GM18507 (cell line): ENCODE data around the gene TSHZ3.

Experiments
- DNase-seq: peaks from one replicate; pipeline ENCODE4 v3.0.0; 2011; ENCODE audit warnings: low read depth; ENCODE audit not compliant: insufficient read length; ENCODE audit errors: extremely low spot score
- FAIRE-seq: peaks from 2 replicates; lab custom pipeline; 2011; peaks lifted over from hg19 to GRCh38; lab: Jason Lieb, UNC

The TSHZ3 gene

GRCh38 chr19:31340042-31341025 is 8.9 kb downstream of the TSHZ3 start:
- DNase-seq (no peak), FAIRE-seq (no peak)

DNA sequence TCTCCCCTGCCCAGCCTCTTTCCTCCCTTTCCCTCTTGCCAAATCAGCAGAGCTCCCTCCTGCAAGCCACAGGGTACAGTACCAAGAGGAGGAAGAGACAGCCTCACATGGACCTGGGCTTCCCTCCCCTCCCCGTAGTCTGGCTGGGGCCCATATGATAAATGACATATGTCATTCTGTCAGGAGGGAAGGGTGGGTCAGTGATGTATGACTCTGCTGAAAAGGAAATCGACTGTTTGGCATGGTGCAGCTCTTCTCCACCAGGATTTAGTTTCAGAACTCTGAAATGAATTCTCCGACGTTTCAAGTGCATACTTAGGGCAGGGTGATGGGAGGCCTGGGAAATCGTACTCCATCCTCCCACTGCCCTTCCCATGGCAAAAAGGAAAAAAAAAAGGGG is 9.8 kb downstream of the TSHZ3 start:
- DNase-seq: no peak
- no peak for FAIRE-seq

GRCh38 chr19:31338069-31338776 is 11.0 kb downstream of the TSHZ3 start:
- no peak for DNase-seq
- FAIRE-seq: no peak

DNA sequence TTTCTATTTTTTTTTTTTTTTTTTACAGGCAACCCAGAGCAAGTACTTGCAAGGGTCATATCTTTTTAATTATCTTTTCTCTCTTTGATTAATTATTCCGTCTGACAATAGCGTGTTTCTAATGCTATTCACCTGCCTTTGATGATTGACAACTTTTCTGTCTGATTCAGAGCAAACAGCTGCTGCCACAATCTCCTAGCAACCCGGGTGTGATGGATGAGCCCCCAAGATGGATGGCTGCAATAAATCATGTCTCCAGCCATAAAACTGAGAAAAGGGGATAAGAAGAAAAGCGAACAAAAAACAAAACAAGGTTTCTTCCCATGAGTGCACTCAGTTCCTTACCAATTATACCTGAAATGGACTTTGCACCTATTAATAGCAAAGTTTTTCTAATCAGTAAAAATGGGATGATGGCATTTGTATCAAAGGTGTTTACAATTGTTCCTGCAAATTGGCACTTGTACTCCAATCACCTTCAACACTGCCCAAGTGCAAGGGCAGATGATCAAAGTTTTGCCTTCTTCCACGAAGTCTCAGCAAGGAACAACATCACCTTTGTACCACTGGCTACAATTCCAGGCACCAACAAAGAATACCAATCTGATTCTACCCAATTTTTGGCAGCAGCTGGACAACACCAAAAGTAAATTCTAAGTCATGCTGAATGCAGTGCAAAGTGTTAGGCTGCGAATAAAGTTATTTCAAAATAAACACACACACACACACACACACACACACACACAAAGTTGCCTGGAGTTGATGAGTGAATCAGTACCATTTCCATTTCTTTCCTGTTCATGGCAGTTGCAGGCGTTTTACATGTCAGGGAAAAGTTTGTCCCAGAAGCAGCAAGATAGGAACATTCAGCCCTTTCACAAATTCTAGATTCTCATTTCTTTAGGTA is 12.0 kb downstream of the TSHZ3 start:
- no peak for FAIRE-seq
- no peak for DNase-seq

- no peak for FAIRE-seq
- DNase-seq: no peak
Measured at GRCh38 chr19:31335716-31336115, 13.5 kb downstream of the TSHZ3 start.

DNA sequence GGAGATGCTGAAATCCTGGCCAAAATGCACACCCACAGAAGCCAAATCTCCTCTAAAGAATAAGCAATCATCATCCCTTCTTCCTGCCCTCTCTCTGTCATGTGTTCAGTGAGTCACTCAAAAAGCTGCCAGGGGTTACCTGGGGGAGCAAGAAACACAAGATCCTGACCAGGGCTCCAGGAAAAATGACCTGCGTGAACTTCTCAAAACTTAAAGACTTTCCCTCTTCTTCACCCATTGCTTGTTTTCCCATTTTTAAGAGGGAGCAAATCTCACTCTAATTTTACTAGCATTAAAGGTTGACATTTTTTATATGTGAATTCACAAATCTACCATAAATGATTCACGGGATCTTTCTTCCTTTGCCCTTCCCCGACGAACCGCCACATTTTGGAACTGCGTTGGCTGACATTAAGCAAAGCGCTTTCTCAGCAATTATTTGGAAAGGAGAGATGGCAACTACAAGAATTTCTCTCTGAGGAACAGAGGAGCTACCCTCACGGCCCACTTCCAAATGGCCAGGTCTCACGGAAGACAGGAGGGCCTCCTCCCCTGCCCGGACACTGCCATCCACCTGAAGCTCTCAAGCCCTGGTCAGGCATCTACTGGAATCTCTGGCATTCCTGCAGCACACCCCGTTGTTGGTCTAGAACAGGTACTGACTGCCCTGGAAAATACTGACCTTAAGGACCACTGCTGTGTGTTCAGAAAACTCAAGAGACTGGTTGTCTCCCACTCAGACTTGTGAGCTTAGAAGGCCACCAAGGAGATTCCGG is 14.2 kb downstream of the TSHZ3 start:
- DNase-seq (no peak), FAIRE-seq (no peak)

DNA sequence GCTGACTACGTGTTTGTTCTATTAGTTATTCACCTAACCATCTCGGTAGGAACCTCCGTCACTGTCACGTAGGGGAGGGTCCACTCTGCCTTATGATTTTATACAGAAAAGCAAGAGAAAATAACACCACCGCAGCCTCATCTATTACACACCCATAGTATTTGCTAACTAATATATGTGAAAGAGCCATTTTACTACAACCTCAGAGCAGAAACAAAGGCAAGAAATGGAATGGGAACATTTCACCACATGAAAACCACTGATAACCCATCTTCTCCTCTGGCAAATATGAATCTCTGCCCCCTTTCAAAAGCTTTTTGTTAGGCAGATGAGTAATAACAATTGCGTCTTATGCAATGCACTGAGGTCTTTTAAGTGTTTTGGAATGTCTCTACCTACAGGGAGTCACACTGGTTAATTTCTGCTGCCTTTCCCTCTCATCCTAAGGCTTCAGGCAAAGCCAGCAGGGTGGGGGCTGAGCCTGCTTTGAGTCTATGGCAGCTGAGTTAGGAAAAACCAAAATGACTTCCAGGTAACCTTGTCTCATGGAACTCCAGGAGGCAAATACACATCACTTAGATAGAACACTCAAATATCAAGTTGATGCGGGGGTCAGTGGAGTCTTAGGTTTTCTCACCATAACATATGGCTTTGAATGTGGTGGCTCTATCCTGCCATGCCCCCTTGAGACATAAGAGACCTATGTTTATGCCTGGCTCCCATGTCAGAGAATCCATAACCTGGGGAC is 15.0 kb downstream of the TSHZ3 start:
- FAIRE-seq: no peak

DNA sequence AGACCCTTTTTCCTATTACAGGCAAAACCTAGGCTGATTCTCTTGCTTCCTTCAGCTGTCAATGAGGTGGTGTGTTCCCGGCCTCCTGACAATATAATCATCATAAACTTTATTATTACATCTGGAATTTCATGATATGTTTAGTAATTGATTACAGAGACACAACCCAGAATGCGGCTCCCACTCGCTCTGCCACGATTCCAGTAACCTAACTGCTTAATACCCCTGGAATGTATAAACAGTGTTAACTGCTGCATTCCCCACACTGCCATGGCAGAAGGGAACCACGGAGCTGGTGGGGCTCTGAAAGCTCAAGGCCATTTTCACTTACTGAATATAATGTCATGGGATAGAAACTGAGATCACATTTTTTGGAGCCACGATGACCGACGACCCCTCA is 17.1 kb downstream of the TSHZ3 start:
- no peak for FAIRE-seq
- DNase-seq: no peak

More for the DNA sequence above, 15.0 kb downstream of the TSHZ3 start:
- DNase-seq: no peak

DNA sequence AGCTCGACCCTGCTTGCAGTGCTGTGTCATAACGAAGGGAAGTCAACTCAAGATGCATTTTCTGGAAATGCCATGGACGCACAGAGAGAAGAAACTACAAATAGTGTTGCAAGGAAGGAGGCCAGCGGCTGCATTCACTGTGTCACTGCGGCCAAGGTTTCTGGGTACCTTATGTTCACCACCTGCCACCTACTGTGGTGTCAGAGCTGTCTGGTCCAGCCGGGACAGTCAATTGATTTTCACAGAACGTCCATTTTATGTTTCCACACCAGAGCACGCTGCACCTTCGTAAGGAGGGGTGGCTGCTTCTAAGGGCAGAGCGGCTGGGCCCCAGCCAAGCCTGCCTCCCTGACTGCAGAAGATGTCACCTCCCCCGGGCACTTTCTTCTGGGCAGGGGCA is 17.7 kb downstream of the TSHZ3 start:
- no peak for FAIRE-seq

GRCh38 chr19:31330761-31331160 is 18.5 kb downstream of the TSHZ3 start:
- FAIRE-seq: no peak

More for the DNA sequence above, 17.7 kb downstream of the TSHZ3 start:
- no peak for DNase-seq

GRCh38 chr19:31330237-31330636 is 19.0 kb downstream of the TSHZ3 start:
- DNase-seq: no peak
- FAIRE-seq: no peak

More at GRCh38 chr19:31330761-31331160, 18.5 kb downstream of the TSHZ3 start:
- DNase-seq: no peak

- FAIRE-seq: no peak
- no peak for DNase-seq
Measured at GRCh38 chr19:31329819-31330218, 19.4 kb downstream of the TSHZ3 start.

GRCh38 chr19:31328238-31328637 is 21.0 kb downstream of the TSHZ3 start:
- no peak for FAIRE-seq

GRCh38 chr19:31326329-31327028 is 22.8 kb downstream of the TSHZ3 start:
- no peak for FAIRE-seq
- DNase-seq: no peak

More at GRCh38 chr19:31328238-31328637, 21.0 kb downstream of the TSHZ3 start:
- no peak for DNase-seq

- no peak for FAIRE-seq
- no peak for DNase-seq
Measured at GRCh38 chr19:31325342-31325741, 23.9 kb downstream of the TSHZ3 start.

DNA sequence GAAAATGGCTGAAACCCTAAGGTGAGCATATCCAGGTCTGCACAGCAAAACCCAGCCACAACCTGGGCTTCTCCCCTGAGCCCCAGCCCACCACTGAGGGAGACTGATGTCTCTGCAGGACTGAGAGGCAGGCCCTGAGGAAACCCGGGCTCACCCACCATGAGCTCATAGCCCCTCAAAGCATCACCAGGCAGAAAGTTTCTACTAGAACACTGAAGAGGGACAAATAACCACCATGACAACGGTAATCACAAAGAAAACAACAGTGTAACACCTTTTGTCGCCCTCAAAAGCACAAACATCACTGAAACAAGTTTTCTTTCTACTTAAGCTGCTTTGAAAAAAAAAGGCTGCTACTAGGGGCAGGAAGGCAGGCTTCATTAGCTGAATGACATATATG is 29.8 kb downstream of the TSHZ3 start:
- no peak for FAIRE-seq
- no peak for DNase-seq

GRCh38 chr19:31318790-31319425 is 30.3 kb downstream of the TSHZ3 start:
- FAIRE-seq (no peak), DNase-seq (no peak)
